GM21619 (cell line): ENCODE results near the gene FRMD4A.
"Not testable (repeated sequence)": the region's sequence is repeated elsewhere in the genome, so short reads cannot be mapped to it uniquely, and the experiment has no call there.

Experiments
- ATAC-seq: cut with Tn5 transposase; IDR thresholded peaks from one replicate; pipeline ENCODE4 v1.9.1; 2021; ENCODE audit not compliant: unreplicated experiment

The FRMD4A gene

DNA sequence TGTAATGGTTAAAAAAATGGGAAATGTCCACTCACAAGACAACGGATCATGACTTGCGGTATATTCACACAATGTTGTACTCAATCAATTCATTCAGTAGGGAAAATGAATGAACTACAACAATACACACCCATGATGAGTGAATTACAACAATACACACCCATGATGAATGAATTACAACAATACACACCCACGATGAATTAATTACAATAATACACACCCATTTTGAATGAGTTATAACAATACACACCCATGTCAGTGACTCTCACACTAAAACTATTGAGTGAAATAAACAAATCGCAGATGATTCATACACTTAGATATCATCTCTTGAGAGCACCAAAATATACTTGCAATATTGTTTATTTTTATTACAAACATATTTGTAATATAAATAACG lies 174.6 kb downstream of the FRMD4A start:
- ATAC-seq = no peak

DNA sequence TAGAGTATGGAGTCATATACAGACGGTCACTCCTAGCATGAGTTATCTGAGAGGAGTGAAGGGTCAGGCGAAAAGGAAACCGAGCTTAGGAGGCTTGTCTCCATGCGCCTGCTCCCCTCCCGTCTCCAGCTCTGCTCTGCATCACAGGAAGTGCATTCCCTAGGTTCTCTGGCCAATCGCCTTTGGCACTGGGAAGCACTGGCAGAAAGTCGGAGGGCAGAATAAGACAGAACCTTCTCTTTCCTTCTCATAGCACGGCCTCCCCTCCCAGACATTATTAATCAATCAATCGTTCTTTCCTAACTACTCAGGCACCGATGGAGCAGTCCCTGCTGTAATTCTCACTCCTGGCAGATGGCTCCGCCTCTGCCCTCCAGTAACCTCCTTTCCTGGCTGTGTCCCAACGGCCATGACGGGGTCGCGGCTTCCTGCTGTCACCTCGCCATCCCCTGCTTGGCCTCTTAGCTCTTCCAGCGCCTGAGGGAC lies 177.1 kb downstream of the FRMD4A start:
- ATAC-seq = no peak

DNA sequence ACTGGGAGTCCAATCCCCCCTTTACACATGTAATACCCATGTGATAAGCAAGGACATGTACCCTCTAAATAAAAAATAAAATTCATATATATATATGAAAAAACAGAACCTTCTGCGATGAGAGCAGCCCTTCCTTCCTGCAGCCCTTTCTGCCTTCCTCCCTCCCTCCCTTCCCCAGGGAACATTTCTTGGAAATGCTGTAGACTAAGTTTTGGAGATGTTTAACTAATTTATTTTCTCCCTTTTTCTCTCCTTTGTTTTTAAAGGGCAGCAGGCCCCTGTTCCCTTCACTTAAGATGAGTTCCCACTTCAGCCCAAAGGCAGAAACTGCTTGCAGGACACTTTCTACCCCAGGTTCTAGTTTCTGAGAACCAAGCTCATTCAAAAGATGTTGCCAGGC lies 179.2 kb downstream of the FRMD4A start:
- no peak for ATAC-seq

DNA sequence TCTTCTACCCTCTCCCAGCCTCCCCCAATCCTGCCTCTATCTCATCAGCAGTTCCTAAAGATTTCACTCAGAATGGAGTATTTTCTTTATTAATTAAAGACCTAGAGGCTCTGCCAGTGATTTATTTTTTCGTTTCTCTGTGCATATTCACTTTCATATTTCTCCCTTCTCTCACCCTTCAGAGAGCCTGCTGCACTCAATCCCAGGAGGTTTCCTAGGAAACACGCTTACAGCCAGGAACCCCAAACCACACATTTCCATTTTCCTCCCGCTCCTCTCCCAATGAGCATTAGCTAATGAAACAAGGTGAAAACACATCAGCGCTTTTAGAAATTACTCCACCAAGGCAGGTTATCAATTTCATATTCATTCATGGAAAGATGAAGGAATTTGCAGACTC lies 180.2 kb downstream of the FRMD4A start:
- no peak for ATAC-seq

DNA sequence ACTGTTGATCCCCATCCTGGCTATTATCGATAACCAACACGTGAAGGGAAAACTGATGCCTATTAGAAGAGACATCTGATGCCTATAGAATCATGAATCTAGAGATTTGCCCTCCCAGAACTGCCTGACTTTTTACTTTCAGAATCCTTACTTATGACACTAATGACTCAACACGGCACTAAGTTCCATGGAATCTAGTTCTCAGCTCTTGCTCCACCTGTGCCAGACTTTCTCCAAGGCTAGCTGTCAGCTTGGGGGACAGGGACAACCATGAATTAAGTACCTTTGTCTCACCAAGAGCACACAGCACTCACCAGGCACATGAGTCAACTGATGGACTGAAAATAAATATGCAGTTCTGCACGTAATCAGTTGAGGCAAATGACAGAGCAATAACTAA lies 184.2 kb downstream of the FRMD4A start:
- ATAC-seq = no peak

DNA sequence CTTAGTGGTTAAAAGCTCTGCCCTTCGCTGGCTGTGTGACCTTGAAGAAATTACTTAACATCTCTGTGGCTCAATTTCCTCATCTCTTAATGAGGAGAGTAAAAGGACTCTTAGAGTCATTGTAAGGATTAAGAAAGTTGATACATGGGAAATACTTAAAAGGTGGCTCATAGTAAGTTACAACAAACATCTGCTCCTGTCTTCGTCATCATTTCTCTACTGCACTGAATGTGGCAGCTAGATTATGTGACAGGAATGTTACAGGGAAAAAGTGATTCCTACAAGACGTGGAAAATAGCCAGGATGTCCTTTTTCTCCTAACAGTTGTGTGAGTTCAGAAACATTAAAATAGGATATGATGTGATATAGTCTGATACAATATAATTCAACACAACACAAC lies 184.7 kb downstream of the FRMD4A start:
- no peak for ATAC-seq

DNA sequence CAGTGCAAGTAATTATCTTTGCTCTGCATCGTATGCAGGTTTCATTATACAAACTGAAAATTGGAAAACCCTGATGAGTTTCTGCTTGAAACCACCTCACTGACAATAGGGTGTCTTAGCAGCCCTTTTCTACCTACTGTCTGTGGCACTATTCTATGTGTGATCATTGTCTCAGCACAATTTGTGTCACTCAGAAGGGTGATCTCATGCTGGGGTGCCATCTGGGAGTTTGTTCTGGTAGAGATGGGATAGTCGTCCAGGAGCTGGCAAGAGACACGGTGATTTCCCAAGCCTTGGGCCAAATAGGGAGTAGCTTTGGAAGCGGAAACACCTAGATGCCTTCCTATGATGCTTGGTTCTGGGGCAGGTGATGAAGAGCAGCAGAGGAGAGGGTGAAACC lies 186.3 kb downstream of the FRMD4A start:
- ATAC-seq = no peak

DNA sequence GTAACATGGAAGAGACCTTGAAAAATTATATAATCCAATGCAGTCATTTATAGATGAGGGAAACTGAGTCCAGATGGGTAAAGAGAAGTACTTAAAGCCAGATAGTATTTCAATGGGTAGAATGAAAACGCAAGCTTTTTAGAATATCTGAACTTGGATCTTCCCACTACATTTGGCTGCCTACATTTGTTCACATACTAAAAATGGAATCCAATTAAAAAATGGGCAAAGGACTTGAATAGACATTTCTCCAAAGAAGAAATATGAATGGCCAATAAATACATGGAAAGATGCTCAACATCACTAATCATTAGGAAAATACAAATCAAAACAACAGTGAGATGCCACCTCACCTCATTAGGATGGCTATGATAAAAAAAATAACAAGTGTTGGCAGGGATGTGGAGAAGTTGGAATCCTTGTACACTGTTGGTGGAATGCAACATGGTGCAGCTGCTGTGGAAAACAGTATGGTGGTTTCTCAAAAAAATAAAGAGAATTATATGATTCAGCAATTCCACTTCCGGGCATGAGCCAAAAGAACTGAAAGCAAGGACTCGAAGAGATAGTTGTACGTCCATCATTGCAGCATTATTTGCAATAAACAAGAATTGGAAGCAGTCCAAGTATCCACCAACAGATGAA lies 188.0 kb downstream of the FRMD4A start:
- ATAC-seq = no peak

DNA sequence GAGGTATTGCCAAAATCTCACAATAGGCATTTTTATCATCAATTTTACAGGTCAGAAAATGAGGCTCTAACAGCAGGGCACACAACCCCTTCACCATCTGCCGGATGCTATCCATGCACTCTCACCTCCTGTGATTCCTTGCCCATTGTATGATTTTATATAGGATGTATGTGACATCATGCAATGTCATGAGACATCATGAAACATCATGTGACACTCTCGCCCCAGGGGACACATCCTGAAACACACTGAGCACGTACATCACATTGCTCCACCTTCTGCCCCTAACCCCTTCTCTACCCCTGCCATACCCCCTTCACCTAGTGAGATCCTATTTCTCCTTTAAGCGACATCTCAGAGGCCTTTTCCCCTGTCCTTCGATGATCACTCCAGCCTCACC lies 189.4 kb downstream of the FRMD4A start:
- no peak for ATAC-seq

DNA sequence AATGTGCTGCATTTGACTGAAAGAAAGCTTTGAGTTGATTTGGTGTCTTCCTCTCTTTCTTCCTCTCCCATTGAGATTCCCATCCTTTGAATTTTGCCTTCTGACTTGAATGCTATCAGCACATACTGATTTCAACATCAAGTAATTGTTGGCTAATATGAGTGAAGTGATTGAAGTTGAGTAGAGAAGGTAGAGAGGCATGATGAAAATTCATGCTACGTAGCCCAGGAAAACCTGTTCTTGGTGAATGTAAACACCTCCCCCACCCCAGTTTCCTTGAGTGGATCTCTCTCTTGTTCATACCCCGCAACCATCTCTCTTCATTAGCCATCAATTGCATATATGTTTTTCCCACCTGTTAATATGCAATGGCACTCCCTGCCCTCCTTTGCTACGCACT lies 193.3 kb downstream of the FRMD4A start:
- ATAC-seq = no peak

DNA sequence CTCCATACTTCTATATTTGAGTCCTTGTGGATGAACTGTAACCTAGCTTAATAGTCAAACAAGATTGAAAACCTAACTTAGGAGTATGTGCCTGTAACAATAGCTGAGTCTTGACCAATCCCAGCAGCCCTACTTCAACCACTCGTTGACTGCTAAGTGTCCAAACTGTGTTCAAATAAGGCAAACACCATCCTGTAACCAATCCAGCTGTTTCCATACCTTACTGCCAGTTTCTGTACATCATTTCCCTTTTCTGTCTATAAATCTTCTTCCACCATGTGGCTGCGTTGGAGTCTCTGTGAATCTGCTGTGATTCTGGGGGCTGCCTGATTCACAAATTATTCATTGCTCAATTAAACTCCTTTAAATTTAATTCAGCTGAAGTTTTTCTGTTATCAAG lies 195.5 kb downstream of the FRMD4A start:
- not testable (repeated sequence) for ATAC-seq

DNA sequence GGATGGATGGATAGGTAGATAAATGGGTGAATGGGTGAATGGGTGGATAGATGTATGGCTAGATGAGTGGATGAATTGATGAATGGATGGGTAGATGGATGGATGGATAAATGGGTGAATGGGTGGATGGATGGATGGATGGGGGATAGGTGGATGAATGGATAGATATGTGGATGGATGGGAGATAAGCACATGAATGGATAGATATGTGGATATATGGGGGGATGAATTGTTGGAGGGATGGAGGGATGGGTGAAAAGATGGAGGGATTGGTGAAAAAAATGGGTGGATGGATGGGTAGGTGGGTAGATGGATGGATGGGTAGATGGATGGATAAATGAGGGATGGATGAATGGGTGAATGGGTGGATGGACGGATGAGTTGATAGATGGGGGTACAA lies 196.4 kb downstream of the FRMD4A start:
- ATAC-seq = no peak

DNA sequence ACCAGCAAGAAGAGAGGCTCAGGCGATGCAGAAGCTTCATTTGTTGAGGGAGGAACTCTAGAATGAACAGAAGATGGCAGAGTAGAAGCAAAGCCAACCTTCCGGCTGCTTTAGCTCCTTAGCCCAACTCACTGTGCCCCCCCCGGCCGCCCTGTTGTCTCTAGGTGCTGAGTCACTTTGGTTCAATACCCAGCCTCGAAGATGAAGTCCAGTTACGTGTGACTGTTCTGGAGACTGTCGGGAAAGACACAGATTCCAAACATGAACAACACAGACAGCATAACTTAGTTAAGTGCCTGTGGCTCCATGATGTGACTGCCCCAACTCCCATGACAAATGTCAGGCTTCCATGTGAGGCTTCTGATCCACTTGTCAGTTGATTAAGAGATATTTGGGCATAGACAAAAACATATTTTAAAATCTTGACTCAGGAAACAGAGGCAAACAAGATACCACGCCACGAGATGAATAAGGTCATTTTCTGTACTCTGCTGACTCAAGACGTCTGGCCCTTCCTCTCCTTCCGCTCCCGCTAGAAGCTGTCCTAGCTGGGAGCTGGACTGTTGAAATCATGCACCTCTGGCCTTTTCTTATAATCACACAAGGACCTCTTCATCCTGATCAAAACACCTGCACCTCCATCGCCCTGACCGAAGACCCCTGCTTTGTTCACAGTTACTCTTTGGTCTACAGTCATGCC lies 199.3 kb downstream of the FRMD4A start:
- ATAC-seq = no peak

DNA sequence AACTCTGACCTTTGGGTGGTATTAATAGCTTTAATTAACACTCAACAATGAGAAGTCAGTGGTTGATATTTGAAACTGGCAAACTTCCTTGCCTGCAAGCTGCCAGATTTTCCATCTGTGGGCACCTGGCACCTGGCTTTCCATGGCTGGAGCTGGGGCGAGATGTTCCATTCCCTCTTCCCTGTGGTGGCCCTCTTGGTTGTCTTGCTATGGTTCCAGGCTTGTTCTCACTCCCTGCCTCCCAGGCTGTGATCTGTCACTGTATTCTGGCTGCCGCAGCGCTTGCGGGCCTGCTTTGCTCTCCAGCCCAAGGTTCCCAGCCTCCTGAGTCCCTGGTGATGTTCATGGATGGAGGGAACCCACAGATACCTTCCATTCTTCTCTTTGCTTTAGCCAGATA lies 201.0 kb downstream of the FRMD4A start:
- ATAC-seq = no peak

DNA sequence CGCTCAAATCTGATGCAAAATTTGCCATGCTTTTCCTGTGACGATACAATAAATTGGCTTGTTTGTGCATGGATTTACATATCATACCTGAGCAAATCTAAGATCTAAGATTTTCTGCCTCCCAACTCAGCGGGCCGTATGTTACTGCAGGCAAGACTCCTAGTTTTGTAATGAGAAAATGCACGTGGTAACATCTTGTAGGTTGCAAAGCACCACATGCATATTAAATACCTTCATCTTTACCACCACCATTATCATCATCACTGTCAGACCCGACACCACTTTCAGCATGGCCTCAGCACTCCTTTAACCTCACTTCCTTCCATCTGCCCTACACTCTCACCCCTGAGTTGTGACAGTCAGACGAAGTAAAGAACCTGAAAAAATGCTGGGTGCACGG lies 202.2 kb downstream of the FRMD4A start:
- ATAC-seq = no peak

DNA sequence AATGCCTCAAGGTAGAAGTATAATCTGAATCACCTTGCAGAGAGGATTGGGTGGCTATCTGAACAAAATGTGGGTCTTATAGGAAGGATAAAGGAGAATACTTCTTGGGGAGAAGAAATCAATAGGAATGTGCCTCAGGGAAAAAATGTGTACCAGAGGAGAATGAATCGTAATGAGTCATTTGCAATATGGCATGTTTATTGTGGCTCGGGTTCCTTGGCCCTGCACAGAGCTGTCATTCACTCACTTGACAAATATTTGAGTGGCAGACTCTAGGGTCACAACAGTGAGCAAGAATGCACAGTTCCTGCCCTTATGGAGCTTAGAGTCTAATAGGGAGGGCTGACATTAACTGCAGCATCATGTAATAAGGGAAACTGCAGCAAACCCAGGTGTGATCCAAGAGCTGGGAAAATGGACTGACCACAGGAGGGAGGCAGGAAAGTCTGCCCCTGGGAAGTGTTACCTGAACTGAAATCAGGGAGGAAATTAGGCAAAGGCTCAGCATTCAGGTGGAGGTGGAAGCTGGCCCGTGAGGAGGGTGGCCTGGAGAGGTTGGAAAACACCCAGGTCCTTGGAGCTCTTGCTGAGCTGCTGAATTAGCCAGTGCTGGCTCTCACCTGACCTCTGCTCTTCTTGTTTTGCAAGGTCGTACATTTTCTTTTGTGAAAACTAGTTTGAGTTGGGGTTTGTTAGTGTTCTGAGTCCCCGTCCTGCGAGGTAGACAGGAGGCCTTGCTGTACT lies 203.9 kb downstream of the FRMD4A start:
- ATAC-seq = no peak

DNA sequence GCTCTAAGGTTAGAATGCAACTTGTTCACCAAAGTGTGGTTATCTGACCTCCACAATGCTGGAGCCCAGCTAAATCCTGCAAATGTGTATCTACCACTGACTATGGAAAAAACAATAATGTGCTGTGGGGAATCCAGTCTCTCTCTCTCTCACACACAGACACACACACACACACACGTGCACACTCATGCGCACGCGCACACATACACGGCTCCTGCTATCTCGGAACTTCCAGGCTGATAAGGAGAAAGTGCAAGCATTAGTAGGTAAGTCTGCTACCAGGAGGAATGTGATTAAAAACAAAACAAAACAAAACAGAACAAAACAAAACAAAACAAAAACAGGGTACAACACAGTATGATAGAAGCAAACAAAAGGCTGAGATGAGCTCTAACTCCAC lies 205.2 kb downstream of the FRMD4A start:
- ATAC-seq = no peak

DNA sequence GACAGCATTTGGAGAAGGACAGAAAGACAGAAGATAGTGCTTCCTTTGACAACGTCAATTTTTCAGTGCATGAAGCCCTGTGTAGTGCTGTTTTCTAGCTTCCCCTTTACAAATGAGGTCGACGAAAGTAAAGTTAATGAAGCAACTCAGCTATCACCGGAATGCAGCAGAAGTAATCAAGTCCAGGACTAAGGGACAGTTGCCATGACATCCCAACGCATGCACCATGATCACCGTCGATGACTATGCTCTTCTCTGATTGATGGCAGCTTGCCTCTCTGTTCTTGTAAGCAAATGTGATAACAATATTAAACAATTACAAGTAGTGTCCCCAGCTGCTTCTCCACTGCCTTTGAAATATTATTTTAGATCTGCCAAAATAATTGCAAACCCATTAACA lies 205.8 kb downstream of the FRMD4A start:
- ATAC-seq = no peak

DNA sequence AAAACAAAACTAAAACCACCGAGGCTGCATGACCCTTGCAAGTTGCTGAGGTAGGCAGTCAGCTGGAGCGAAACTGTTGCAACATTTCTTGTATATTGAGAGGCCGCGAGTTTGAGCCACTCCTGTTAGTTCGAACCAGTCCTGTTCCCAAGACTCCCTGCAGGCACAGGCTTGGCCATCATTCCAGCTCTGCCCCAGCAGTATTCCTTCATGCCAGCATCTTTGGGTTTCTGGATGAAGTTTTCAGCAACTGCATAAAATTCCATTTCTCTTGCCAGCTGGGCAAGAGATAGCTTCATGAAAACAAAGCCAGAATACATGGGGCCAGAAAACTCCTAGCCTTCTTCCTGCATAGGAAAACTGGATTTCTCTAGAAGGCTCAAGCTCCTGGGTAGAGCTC lies 207.6 kb downstream of the FRMD4A start:
- no peak for ATAC-seq

DNA sequence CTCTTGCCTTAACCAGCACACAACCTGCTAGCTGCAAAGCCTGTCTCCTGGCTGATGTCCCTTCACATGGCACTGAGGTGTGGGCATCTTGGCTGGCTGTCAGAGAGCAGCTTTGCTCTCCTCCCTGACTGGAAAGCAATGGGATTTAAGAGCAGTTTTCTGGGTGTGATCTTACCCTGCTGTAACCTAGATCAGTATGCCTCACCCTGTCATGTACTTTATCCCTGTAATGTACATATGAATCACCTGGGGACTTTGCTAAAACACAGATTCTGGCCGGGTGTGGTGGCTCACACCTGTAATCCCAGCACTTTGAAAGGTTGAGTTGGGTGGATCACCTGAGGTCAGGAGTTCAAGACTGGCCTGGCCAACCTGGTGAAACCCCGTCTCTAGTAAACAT lies 209.9 kb downstream of the FRMD4A start:
- no peak for ATAC-seq

DNA sequence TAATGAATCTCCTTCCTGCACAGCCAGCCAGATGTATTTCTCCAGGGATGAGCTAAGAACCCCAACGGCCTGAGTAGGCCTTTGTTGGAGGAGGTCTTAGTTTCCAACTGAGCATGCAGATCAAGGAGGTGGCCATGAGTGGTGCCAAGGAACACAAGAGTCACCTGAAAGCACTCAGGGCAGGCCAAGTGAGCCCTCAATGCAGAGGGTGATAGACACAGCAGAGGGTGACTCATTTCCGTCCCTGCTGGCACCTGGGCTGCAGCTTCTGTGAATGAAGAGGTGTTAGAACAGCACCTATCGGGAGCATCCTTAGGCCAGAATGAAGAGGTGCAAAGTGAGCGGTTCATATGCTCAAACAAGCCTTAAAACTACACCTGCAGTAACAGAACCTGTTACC lies 211.8 kb downstream of the FRMD4A start:
- no peak for ATAC-seq

DNA sequence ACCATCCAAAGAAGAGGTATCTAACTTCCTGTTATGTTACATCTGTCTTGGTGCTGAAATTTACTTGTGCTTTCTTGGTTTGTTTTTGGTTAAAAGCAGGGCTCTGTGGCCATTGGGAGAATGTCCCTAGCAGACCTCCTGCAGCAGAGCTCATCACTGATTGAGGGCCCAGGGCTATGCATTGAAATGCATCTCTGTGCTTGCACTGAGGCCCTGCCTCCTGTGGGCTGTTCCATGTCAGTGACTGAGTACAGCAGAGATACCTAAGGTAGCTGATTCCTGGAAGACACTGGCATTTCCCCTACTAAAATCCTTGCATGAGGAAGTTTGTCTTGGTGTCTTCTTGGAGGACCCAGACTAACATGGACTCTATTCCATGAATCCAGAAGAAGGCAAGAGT lies 213.9 kb downstream of the FRMD4A start:
- ATAC-seq = no peak
